ENCODE data around the gene TNPO2. TPM values are rescaled to one million over a fixed set of nuclear protein-coding genes. Genes with fewer than 3 reads are reported as not detected.
"Not testable (repeated sequence)": the region's sequence is repeated elsewhere in the genome, so short reads cannot be mapped to it uniquely, and the experiment has no call there.

The TNPO2 gene
- total and polyA plus RNA-seq, 5 experiments from 2014 or later = 2.0 to 81.7 (median 3.1) TPM

GRCh38 chr19:12733369-12734214 is 9.9 kb upstream of the TNPO2 start:
- no peak for ATAC-seq
- POLR2A ChIA-PET = interaction anchor here (0.5 to 7.9 kb wide), 18 partner anchors 10 to 181 kb away, joined by 3 to 158 read pairs (median 4); partner anchors contain the start of genes DHPS, FBXW9, GCDH and HOOK2
- peak in 6 of 10 donors; percentile 13 to 51 (median 44) for DNase-seq
- Mint-ChIP-seq H3K4me1 (peaks cover 24 to 62% (median 53%) of the 10 kb centered on the region in 4 donors), H3K4me3 (peak overlapping the region; percentile 91 to 97 (median 94)), H3K9me3 (no peaks in the 10 kb centered on the region), H3K27me3 (no peaks in the 10 kb centered on the region), H3K27ac (peak overlapping the region; percentile 79 to 99 (median 95)), H3K36me3 (peaks cover 0 to 37% (median 9%) of the 10 kb centered on the region in 3 donors)

DNA sequence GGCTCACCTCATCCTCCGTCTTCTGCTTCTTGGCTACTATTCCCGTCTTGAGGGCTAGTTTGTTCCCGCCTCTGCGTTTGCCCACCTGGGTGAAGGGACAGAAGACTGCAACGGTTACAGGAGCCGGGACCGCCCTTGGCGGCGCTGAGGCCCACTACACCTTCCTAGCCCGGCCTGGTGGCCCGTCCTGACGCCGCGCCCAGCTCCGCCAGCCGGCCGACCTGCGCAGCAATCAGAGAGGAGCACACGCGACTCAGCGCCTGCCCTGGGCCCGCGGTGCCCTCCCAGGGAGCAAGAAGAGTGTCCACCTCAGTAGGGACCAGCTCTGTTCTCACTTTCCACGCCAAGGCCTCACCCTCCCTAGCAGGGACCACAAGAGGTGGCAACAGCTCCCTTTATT is 7.6 kb upstream of the TNPO2 start:
- no peak for DNase-seq

DNA sequence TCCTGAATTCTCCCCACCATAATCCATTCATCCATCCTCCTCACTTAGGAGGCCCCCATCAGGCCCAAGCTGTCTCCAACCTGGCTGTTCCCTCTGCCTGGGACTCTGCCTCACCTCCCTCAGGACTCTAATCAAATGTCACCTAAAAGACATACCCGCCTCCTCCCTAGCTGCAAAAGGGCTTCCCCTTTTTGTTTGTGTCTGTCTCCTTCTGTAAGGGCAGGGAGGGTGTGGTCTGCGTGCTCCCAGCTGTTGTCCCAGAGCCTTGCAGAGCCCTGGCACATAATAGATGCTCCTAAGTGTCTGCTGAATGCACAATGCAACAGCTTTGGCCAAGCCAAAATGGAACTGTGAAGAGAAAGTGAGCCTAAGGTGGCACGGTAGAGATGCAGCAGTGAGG is 6.3 kb upstream of the TNPO2 start:
- ATAC-seq (no peak), DNase-seq (no peak)
- Mint-ChIP-seq H3K4me1 (peaks cover 15 to 41% (median 31%) of the 10 kb centered on the region in 4 donors), H3K36me3 (peaks cover 0 to 46% (median 9%) of the 10 kb centered on the region in 3 donors), H3K27ac (peak overlapping the region in 3 of 10 donors; percentile 25 to 65 (median 57)), H3K4me3 (peak overlapping the region in 2 of 10 donors; percentile 34 to 55), H3K27me3 (no peaks in the 10 kb centered on the region), H3K9me3 (no peaks in the 10 kb centered on the region)
- POLR2A ChIA-PET = interaction anchor here (0.7 kb wide), 2 partner anchors 13 to 150 kb away, joined by 3 to 5 read pairs; no protein-coding TSS in a partner anchor

More for the DNA sequence above, 7.6 kb upstream of the TNPO2 start:
- H3K27ac Mint-ChIP-seq = peak overlapping the region in 1 of 10 donors; percentile 49
- no peak overlapping the region for H3K4me3 Mint-ChIP-seq
- H3K4me1 Mint-ChIP-seq = peaks cover 15 to 43% (median 33%) of the 10 kb centered on the region in 4 donors
- no peak for ATAC-seq
- no peaks in the 10 kb centered on the region for H3K9me3 Mint-ChIP-seq
- H3K27me3 Mint-ChIP-seq = no peaks in the 10 kb centered on the region
- POLR2A ChIA-PET = interaction anchor here (1.0 to 7.9 kb wide), 2 partner anchors 8 to 47 kb away, joined by 3 to 158 read pairs; partner anchors contain the start of gene TNPO2
- H3K36me3 Mint-ChIP-seq = peaks cover 0 to 46% (median 9%) of the 10 kb centered on the region in 3 donors

GRCh38 chr19:12727745-12728433 is 4.2 kb upstream of the TNPO2 start:
- POLR2A ChIA-PET = interaction anchor here (0.6 to 8.7 kb wide), 6 partner anchors 7 to 571 kb away, joined by 3 to 158 read pairs (median 4); partner anchors contain the start of genes GET3 and TRIR

DNA sequence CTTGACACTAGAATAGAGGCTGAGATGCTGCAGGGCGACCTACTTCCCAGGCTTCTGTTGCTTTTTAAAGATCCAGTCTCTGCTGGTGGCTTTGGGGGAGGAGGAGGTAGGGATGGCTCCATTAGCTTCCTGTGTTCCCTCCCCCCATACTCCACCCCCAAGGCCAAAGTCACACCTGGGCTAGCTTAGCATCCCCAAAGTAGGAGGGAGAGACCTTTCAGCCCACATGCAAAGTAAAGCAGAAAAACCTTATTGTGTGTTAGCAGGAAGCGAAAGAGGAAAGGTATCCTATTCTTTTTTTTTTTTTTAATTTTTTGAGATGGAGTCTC is 3.2 kb upstream of the TNPO2 start:
- peak overlapping the region in 4 of 10 donors; percentile 2 to 55 (median 38) for H3K27ac Mint-ChIP-seq
- no peaks in the 10 kb centered on the region for H3K9me3 Mint-ChIP-seq
- ATAC-seq (no peak), DNase-seq (no peak)
- H3K4me3 Mint-ChIP-seq = peak overlapping the region in 2 of 10 donors; percentile 22 to 59
- H3K27me3 Mint-ChIP-seq = no peaks in the 10 kb centered on the region
- POLR2A ChIA-PET = interaction anchor here (0.7 to 8.7 kb wide), 4 partner anchors 8 to 135 kb away, joined by 3 to 158 read pairs (median 4); partner anchors contain the start of genes GET3 and TRIR
- H3K36me3 Mint-ChIP-seq = peaks cover 0 to 36% (median 9%) of the 10 kb centered on the region in 3 donors
- peaks cover 18 to 43% (median 33%) of the 10 kb centered on the region in 4 donors for H3K4me1 Mint-ChIP-seq

More at GRCh38 chr19:12727745-12728433, 4.2 kb upstream of the TNPO2 start:
- Mint-ChIP-seq H3K4me3 (no peak overlapping the region), H3K4me1 (peaks cover 17 to 47% (median 37%) of the 10 kb centered on the region in 4 donors), H3K9me3 (no peaks in the 10 kb centered on the region), H3K36me3 (peaks cover 0 to 41% (median 9%) of the 10 kb centered on the region in 3 donors), H3K27ac (peak overlapping the region in 1 of 10 donors; percentile 7), H3K27me3 (no peaks in the 10 kb centered on the region)
- ATAC-seq (no peak), DNase-seq (no peak)

DNA sequence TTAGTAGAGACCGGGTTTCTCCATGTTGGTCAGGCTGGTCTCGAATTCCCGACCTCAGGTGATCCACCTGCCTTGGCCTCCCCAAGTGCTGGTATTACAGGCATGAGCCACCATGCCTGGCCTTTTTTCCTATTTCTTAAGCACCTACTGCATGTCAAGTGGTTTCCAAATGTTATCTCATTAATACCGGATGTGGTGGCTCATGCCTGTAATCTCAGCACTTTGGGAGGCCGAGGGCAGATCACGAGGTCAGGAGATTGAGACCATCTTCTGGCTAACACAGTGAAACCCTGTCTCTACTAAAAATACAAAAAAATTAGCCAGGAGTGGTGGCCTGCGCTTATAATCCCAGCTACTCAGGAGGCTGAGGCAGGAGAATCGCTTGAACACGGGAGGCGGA is 1.9 kb upstream of the TNPO2 start:
- peaks cover 0 to 30% (median 9%) of the 10 kb centered on the region in 3 donors for H3K36me3 Mint-ChIP-seq
- H3K4me3 Mint-ChIP-seq = peak overlapping the region in 1 of 10 donors; percentile 34
- DNase-seq, H3K27ac Mint-ChIP-seq, H3K27me3 Mint-ChIP-seq, H3K9me3 Mint-ChIP-seq, ATAC-seq: not testable (repeated sequence)
- H3K4me1 Mint-ChIP-seq = peaks cover 26 to 43% (median 38%) of the 10 kb centered on the region in 4 donors
- POLR2A ChIA-PET = interaction anchor here (0.7 to 8.7 kb wide), 3 partner anchors 10 to 237 kb away, joined by 3 to 158 read pairs (median 5); partner anchors contain the start of genes GET3 and TRIR

- POLR2A ChIA-PET = interaction anchor here (0.5 to 8.7 kb wide), 13 partner anchors 12 to 1628 kb away, joined by 3 to 158 read pairs (median 4); partner anchors contain the start of genes DHPS, FBXW9, GET3 and RNASEH2A
- Mint-ChIP-seq H3K9me3 (no peaks in the 10 kb centered on the region), H3K27ac (peak overlapping the region in 9 of 10 donors; percentile 88 to 97 (median 93)), H3K4me3 (peak overlapping the region; percentile 85 to 96 (median 92)), H3K36me3 (peaks cover 0 to 21% (median 0%) of the 10 kb centered on the region in 3 donors), H3K4me1 (peaks cover 28 to 47% (median 40%) of the 10 kb centered on the region in 4 donors), H3K27me3 (no peaks in the 10 kb centered on the region)
- DNase-seq (no peak), ATAC-seq (no peak)
Observed at GRCh38 chr19:12723381-12723640, 421 bp downstream of the TNPO2 start.

DNA sequence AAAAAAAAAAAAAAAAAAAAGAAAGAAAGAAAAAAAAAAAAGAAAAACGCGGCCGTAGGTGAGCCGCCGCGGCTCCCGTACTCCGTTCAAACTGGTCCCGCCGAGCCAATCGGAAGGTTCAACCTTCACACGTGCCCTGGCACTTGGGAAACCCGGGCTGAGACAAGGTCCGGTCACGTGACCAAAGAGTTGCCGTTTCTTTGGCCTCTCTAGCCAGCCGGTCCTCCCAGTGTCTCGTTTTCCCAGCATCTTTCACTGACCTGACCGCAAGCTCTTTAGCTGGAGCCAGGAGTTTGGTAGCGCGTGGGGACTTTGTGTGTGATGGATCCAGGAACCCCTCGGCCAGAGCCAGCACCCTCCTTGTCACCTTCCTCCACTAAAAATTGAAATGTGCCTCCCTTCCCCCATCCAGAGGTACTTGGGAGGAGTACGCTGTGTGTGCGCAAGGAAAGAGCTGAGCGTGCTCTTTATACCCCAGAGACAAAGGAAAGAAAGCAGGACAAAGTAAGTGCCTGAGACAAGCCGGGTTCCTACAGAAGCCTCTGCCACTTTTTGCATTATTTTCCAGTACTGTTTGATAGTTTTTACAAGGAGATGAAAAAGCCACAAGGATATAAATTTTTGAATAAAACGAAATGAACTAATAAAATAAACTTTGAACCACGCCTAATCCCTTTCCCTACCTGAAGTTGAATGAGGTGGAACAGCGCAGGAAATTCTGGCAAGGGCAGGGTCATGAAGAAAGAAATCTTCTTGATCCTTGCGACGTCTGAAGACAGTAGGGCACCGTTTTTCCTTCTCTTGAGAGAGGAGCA is 959 bp downstream of the TNPO2 start:
- Mint-ChIP-seq H3K4me3 (peak overlapping the region; percentile 85 to 96 (median 92)), H3K27me3 (no peaks in the 10 kb centered on the region), H3K9me3 (no peaks in the 10 kb centered on the region), H3K27ac (peak overlapping the region; percentile 88 to 97 (median 93)), H3K36me3 (peaks cover 0 to 17% (median 0%) of the 10 kb centered on the region in 3 donors), H3K4me1 (peaks cover 28 to 47% (median 40%) of the 10 kb centered on the region in 4 donors)
- DNase-seq = peak; percentile 83 to 98 (median 92)
- ATAC-seq = peak; percentile 88 to 92
- POLR2A ChIA-PET = interaction anchor here (0.5 to 8.7 kb wide), 19 partner anchors 12 to 1628 kb away, joined by 3 to 158 read pairs (median 4); partner anchors contain the start of genes DHPS, FBXW9, GET3 and JUNB

GRCh38 chr19:12721656-12722565 is 1.8 kb downstream of the TNPO2 start:
- POLR2A ChIA-PET = interaction anchor here (0.7 to 8.7 kb wide), 11 partner anchors 13 to 909 kb away, joined by 3 to 158 read pairs (median 4); partner anchors contain the start of genes DHPS, FBXW9, GET3 and JUNB
- peak; percentile 45 to 49 for ATAC-seq
- Mint-ChIP-seq H3K36me3 (peaks cover 0 to 20% (median 0%) of the 10 kb centered on the region in 3 donors), H3K27ac (peak overlapping the region; percentile 88 to 96 (median 92)), H3K4me1 (peaks cover 28 to 48% (median 41%) of the 10 kb centered on the region in 4 donors), H3K4me3 (peak overlapping the region; percentile 85 to 96 (median 93)), H3K27me3 (no peaks in the 10 kb centered on the region), H3K9me3 (no peaks in the 10 kb centered on the region)
- peak in 9 of 10 donors; percentile 8 to 73 (median 48) for DNase-seq

- Mint-ChIP-seq H3K4me3 (peak overlapping the region; percentile 84 to 96 (median 90)), H3K27me3 (no peaks in the 10 kb centered on the region), H3K36me3 (peaks cover 0 to 25% (median 0%) of the 10 kb centered on the region in 3 donors), H3K9me3 (no peaks in the 10 kb centered on the region), H3K27ac (peak overlapping the region; percentile 85 to 96 (median 91)), H3K4me1 (peaks cover 31 to 51% (median 47%) of the 10 kb centered on the region in 4 donors)
- DNase-seq (peak in 1 of 10 donors; percentile 13), ATAC-seq (no peak)
- POLR2A ChIA-PET = interaction anchor here (0.5 to 8.7 kb wide), 8 partner anchors 14 to 1802 kb away, joined by 3 to 158 read pairs (median 6); partner anchors contain the start of genes DHPS, FBXW9, GET3 and TRIR
Observed at GRCh38 chr19:12720851-12721655, 2.7 kb downstream of the TNPO2 start.
